ENCODE data around the gene IARS2. TPM values are rescaled to one million over a fixed set of nuclear protein-coding genes. Genes with fewer than 3 reads are reported as not detected.
"Not testable (repeated sequence)": the region's sequence is repeated elsewhere in the genome, so short reads cannot be mapped to it uniquely, and the experiment has no call there.

IARS2 gene
- total RNA-seq, 1 experiment from 2014 or later = 104 TPM

- no peaks in the 10 kb centered on the region for H3K9me3 Mint-ChIP-seq (ENCODE audit: low read depth, unreplicated experiment)
- no peak overlapping the region for H3K27ac Mint-ChIP-seq (ENCODE audit: unreplicated experiment)
- no peak for DNase-seq
- no peak for TF ChIP-seq CTCF (IDR thresholded peaks at IDR 0.05; ENCODE audit: unreplicated experiment)
- intact Hi-C loops (cut with micrococcal nuclease; ENCODE audit: unreplicated experiment) = no loop called here
- peaks cover 17% of the 10 kb centered on the region for H3K36me3 Mint-ChIP-seq (ENCODE audit: insufficient read depth, unreplicated experiment)
- no peaks in the 10 kb centered on the region for H3K4me1 Mint-ChIP-seq (ENCODE audit: low read depth, unreplicated experiment)
- CTCF ChIA-PET = no interaction called here
- no peak overlapping the region for H3K4me3 Mint-ChIP-seq (ENCODE audit: low read depth, unreplicated experiment)
- H3K27me3 Mint-ChIP-seq (ENCODE audit: unreplicated experiment) = no peaks in the 10 kb centered on the region
- no TSS peak for BruUV-seq (replicated peaks)
These were observed 63.8 kb downstream of the IARS2 start for GRCh38 chr1:220157738-220158137.

- DNase-seq; H3K4me1 Mint-ChIP-seq (ENCODE audit: low read depth, unreplicated experiment); H3K27ac Mint-ChIP-seq (ENCODE audit: unreplicated experiment); H3K9me3 Mint-ChIP-seq (ENCODE audit: low read depth, unreplicated experiment); CTCF ChIA-PET; BruUV-seq (replicated peaks); H3K4me3 Mint-ChIP-seq (ENCODE audit: low read depth, unreplicated experiment); H3K27me3 Mint-ChIP-seq (ENCODE audit: unreplicated experiment); intact Hi-C loops (cut with micrococcal nuclease; ENCODE audit: unreplicated experiment): not testable (repeated sequence)
- peaks cover 16% of the 10 kb centered on the region for H3K36me3 Mint-ChIP-seq (ENCODE audit: insufficient read depth, unreplicated experiment)
These were observed 64.6 kb downstream of the IARS2 start for GRCh38 chr1:220158530-220158929.

DNA sequence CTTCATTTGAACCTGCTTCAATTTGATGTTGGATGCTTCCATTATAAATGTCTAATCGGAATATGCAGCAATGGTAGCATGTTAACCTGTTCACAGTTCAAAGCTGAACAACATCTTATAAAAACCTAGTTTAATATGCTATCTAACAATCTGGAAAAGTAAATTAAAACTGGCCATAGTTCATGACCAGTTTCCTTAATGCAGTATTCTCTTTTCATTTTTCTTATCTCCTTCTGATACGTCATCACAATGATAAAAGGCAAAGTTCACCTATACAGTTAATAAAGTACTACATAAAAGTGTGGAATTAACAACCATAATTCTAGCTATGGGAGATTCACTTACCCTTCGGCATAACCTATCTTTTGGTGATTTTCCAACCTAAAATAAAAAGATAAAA, 65.1 kb downstream of the IARS2 start:
- intact Hi-C loops (cut with micrococcal nuclease; ENCODE audit: unreplicated experiment) = no loop called here
- DNase-seq = no peak
- BruUV-seq (replicated peaks) = no TSS peak
- Mint-ChIP-seq H3K4me3 (ENCODE audit: low read depth, unreplicated experiment) (no peak overlapping the region), H3K27ac (ENCODE audit: unreplicated experiment) (no peak overlapping the region), H3K4me1 (ENCODE audit: low read depth, unreplicated experiment) (no peaks in the 10 kb centered on the region), H3K9me3 (ENCODE audit: low read depth, unreplicated experiment) (no peaks in the 10 kb centered on the region), H3K36me3 (ENCODE audit: insufficient read depth, unreplicated experiment) (peaks cover 13% of the 10 kb centered on the region), H3K27me3 (ENCODE audit: unreplicated experiment) (no peaks in the 10 kb centered on the region)
- CTCF ChIA-PET = no interaction called here
- TF ChIP-seq CTCF (IDR thresholded peaks at IDR 0.05; ENCODE audit: unreplicated experiment) = no peak

DNA sequence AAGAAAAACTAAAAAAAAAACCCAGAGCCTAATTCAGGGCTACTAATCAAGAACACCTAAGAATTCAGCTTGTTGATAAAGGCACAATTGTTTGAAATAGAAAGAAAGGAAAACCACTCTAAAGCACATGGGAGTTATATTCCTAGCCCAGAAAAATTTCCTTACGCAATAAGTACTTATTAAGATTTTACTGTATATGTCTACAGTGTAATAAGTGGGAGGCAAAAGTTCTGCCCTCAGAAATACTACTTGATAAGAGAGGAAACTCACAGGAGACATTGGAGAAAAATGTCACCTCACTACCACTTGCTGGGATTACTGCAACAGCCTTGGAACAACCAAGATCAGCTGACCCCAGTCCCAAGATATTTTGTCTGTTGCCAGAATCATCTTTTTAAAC, 66.1 kb downstream of the IARS2 start:
- Mint-ChIP-seq H3K9me3 (ENCODE audit: low read depth, unreplicated experiment) (no peaks in the 10 kb centered on the region), H3K27ac (ENCODE audit: unreplicated experiment) (no peak overlapping the region), H3K36me3 (ENCODE audit: insufficient read depth, unreplicated experiment) (peaks cover 13% of the 10 kb centered on the region), H3K4me1 (ENCODE audit: low read depth, unreplicated experiment) (no peaks in the 10 kb centered on the region), H3K4me3 (ENCODE audit: low read depth, unreplicated experiment) (no peak overlapping the region), H3K27me3 (ENCODE audit: unreplicated experiment) (no peaks in the 10 kb centered on the region)
- no peak for TF ChIP-seq CTCF (IDR thresholded peaks at IDR 0.05; ENCODE audit: unreplicated experiment)
- DNase-seq = no peak
- CTCF ChIA-PET = interaction anchor here (0.6 kb wide), 2 partner anchors 10 to 593 kb away, joined by 3 to 6 read pairs; no protein-coding TSS in a partner anchor
- intact Hi-C loops (cut with micrococcal nuclease; ENCODE audit: unreplicated experiment) = no loop called here
- no TSS peak for BruUV-seq (replicated peaks)

DNA sequence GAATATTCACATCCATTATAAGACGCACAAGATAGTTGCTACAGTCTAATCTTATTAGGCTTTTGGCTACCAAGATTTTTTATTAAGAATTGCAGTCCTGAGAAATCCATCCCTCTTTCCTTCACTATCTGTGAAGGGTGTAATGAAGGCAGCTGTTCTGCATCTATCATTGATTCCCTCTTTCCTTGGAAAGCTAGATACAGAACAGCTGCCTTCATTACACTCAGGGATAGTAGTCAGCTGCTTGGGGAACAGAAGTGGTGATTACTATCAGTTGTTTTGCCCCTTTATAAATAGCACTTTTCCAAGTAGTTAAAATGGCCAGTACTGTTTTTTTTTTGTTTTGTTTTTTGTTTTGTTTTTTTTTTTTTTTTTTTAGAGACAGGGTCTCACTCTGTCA, 70.2 kb downstream of the IARS2 start:
- intact Hi-C loops (cut with micrococcal nuclease; ENCODE audit: unreplicated experiment) = no loop called here
- H3K27me3 Mint-ChIP-seq (ENCODE audit: unreplicated experiment) = no peaks in the 10 kb centered on the region
- no peak for TF ChIP-seq CTCF (IDR thresholded peaks at IDR 0.05; ENCODE audit: unreplicated experiment)
- no peaks in the 10 kb centered on the region for H3K36me3 Mint-ChIP-seq (ENCODE audit: insufficient read depth, unreplicated experiment)
- no peaks in the 10 kb centered on the region for H3K4me1 Mint-ChIP-seq (ENCODE audit: low read depth, unreplicated experiment)
- CTCF ChIA-PET = interaction anchor here (0.7 kb wide), 1 partner anchor 22 kb away, joined by 3 read pairs; no protein-coding TSS in a partner anchor
- no peaks in the 10 kb centered on the region for H3K9me3 Mint-ChIP-seq (ENCODE audit: low read depth, unreplicated experiment)
- BruUV-seq (replicated peaks) = no TSS peak
- no peak overlapping the region for H3K27ac Mint-ChIP-seq (ENCODE audit: unreplicated experiment)
- DNase-seq = no peak
- no peak overlapping the region for H3K4me3 Mint-ChIP-seq (ENCODE audit: low read depth, unreplicated experiment)
